GM12891 (cell line): ENCODE data around the gene ZNF77.

Source experiments
- PAX5 ChIP-seq: IDR thresholded peaks from 2 replicates; pipeline ENCODE4 v1.6.1; 2011; ENCODE audit warnings: low read length, moderate library complexity, mild to moderate bottlenecking; ENCODE audit not compliant: insufficient read depth, severe bottlenecking
- POLR2A ChIP-seq: IDR thresholded peaks from 2 replicates; pipeline ENCODE4 v1.6.1; 2011; ENCODE audit warnings: low read depth, low read length, control low read depth
- POLR2AphosphoS5 ChIP-seq: IDR thresholded peaks from 2 replicates; pipeline ENCODE4 v1.6.1; 2011; ENCODE audit warnings: low read depth, low read length, control low read depth
- SPI1 ChIP-seq: IDR thresholded peaks from 2 replicates; pipeline ENCODE4 v1.6.1; 2011; ENCODE audit warnings: low read depth, low read length, control low read depth
- TAF1 ChIP-seq: IDR thresholded peaks from 2 replicates; pipeline ENCODE4 v1.6.1; 2011; ENCODE audit warnings: low read depth, low read length, control low read depth

- TF ChIP-seq TAF1 (no peak), POLR2A (no peak), POLR2AphosphoS5 (no peak), PAX5 (no peak), SPI1 (no peak)
Observed at GRCh38 chr19:2945575-2946184, 909 bp upstream of the ZNF77 start.
